Measurements from ENCODE around the gene FGGY. TPM values are rescaled to one million over a fixed set of nuclear protein-coding genes. Genes with fewer than 3 reads are reported as not detected.

Gene FGGY
- total RNA-seq, 2 experiments from 2014 or later, result 8.5 to 9.4 TPM

GRCh38 chr1:59396387-59396786 is 99.5 kb downstream of the FGGY start:
- Mint-ChIP-seq H3K27me3 (ENCODE audit: low read depth) (no peaks in the 10 kb centered on the region), H3K4me3 (no peak overlapping the region), H3K27ac (no peak overlapping the region), H3K4me1 (ENCODE audit: low read depth) (peaks cover 28% of the 10 kb centered on the region), H3K9me3 (ENCODE audit: insufficient read depth) (no peaks in the 10 kb centered on the region), H3K36me3 (ENCODE audit: low read depth) (no peaks in the 10 kb centered on the region)
- POLR2A ChIA-PET, result no interaction called here
- CTCF ChIA-PET, result interaction anchor here (1.1 kb wide), 1 partner anchor 302 kb away, joined by 5 read pairs; no protein-coding TSS in a partner anchor
- DNase-seq (no peak), ATAC-seq (no peak)

- ChIA-PET CTCF (no interaction called here), POLR2A (no interaction called here)
- no peak overlapping the region for H3K4me3 Mint-ChIP-seq
- H3K27me3 Mint-ChIP-seq (ENCODE audit: low read depth), result no peaks in the 10 kb centered on the region
- peaks cover 28% of the 10 kb centered on the region for H3K4me1 Mint-ChIP-seq (ENCODE audit: low read depth)
- no peaks in the 10 kb centered on the region for H3K36me3 Mint-ChIP-seq (ENCODE audit: low read depth)
- DNase-seq (no peak), ATAC-seq (no peak)
- no peak overlapping the region for H3K27ac Mint-ChIP-seq
- no peaks in the 10 kb centered on the region for H3K9me3 Mint-ChIP-seq (ENCODE audit: insufficient read depth)
Measured at GRCh38 chr1:59397139-59397858, 100.4 kb downstream of the FGGY start.

- ChIA-PET POLR2A (no interaction called here), CTCF (no interaction called here)
Measured at GRCh38 chr1:59399642-59400041, 102.7 kb downstream of the FGGY start.

DNA sequence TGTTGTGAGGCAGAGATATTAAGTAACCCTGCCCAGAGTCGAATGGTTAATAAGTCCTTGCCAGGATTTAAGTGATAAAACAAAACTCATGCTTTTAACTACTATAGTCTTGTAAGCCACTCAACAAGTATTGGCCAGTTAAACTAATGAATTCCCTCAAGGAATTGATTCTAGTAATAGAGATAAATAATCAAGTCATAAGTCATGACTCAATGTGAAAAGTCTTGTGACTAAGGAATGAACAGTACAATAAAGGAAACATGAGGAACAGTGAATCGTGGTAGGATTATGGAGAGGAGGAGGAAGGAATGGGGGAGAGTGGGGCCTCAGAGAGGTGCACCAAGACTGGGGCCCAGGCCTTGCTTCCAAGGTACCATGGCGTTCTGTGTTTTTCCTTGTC is 104.7 kb downstream of the FGGY start:
- ChIA-PET CTCF (no interaction called here), POLR2A (no interaction called here)
- no peak for ATAC-seq
- Mint-ChIP-seq H3K9me3 (ENCODE audit: insufficient read depth) (no peaks in the 10 kb centered on the region), H3K36me3 (ENCODE audit: low read depth) (no peaks in the 10 kb centered on the region), H3K27ac (no peak overlapping the region), H3K4me1 (ENCODE audit: low read depth) (peaks cover 9% of the 10 kb centered on the region), H3K4me3 (no peak overlapping the region), H3K27me3 (ENCODE audit: low read depth) (no peaks in the 10 kb centered on the region)
- DNase-seq, result no peak

More at GRCh38 chr1:59399642-59400041, 102.7 kb downstream of the FGGY start:
- ATAC-seq (no peak), DNase-seq (no peak)
- H3K9me3 Mint-ChIP-seq (ENCODE audit: insufficient read depth), result no peaks in the 10 kb centered on the region
- no peak overlapping the region for H3K27ac Mint-ChIP-seq
- no peaks in the 10 kb centered on the region for H3K36me3 Mint-ChIP-seq (ENCODE audit: low read depth)
- no peak overlapping the region for H3K4me3 Mint-ChIP-seq
- no peaks in the 10 kb centered on the region for H3K27me3 Mint-ChIP-seq (ENCODE audit: low read depth)
- peaks cover 21% of the 10 kb centered on the region for H3K4me1 Mint-ChIP-seq (ENCODE audit: low read depth)

DNA sequence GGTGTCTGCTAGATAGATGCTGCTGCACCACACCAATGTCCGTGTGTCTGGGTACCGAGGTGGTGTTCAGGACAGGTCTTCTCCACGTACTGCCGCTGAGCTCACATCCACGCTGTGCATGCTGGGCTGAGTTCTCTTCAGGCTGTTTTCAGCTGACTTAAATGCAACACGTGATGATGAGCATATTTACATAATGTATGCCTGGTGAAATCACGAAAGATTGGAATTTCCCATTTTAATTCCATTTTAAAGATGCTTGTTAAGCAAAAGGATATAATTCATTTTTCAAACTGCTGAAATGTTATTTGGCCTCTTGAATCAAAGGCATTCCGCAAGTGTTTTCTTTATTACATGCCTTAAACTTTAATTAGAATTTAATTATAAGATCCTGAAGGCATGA is 107.9 kb downstream of the FGGY start:
- ChIA-PET POLR2A (no interaction called here), CTCF (no interaction called here)
- DNase-seq (no peak), ATAC-seq (no peak)
- no peaks in the 10 kb centered on the region for H3K27me3 Mint-ChIP-seq (ENCODE audit: low read depth)
- no peak overlapping the region for H3K4me3 Mint-ChIP-seq
- no peaks in the 10 kb centered on the region for H3K9me3 Mint-ChIP-seq (ENCODE audit: insufficient read depth)
- H3K4me1 Mint-ChIP-seq (ENCODE audit: low read depth), result no peaks in the 10 kb centered on the region
- no peak overlapping the region for H3K27ac Mint-ChIP-seq
- H3K36me3 Mint-ChIP-seq (ENCODE audit: low read depth), result no peaks in the 10 kb centered on the region

DNA sequence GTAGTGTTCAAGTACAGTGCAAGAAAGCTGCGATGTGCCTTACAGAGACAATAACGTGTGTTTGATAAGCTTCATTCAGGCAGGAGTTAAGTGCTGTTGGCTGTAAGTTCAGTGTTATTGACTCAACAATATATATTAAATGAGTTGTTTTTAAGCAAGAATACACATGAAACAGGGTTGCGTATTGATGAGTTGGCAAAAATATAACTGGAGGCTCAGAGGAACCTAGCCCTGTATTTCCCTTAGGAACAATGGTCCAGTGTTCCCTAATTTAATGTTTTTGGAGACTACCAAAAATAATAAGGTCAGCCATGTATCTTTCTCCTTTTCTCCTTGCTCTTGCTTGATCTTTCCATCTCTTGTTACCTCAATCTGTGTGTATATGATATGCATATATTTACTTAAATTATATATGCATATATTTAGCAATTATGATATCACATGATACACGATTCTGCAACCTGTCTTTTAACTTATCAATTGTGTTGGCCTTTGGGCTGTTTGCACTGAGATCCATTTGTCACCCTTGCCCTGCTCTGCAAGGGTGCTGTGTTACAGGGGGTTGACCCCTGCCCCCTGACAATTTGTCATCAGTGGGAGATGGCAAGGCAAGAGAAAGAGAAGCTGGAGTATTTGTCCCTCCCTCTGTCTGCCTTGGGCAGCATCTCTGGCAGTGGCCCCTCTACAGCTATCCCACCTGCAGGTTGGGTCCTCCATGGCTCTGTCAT is 109.7 kb downstream of the FGGY start:
- DNase-seq, result no peak
- ATAC-seq, result no peak
- ChIA-PET CTCF (no interaction called here), POLR2A (no interaction called here)
- H3K27me3 Mint-ChIP-seq (ENCODE audit: low read depth), result no peaks in the 10 kb centered on the region
- no peak overlapping the region for H3K27ac Mint-ChIP-seq
- no peaks in the 10 kb centered on the region for H3K9me3 Mint-ChIP-seq (ENCODE audit: insufficient read depth)
- no peaks in the 10 kb centered on the region for H3K4me1 Mint-ChIP-seq (ENCODE audit: low read depth)
- no peak overlapping the region for H3K4me3 Mint-ChIP-seq
- no peaks in the 10 kb centered on the region for H3K36me3 Mint-ChIP-seq (ENCODE audit: low read depth)

- no peak for DNase-seq
- no peak overlapping the region for H3K27ac Mint-ChIP-seq
- no peaks in the 10 kb centered on the region for H3K36me3 Mint-ChIP-seq (ENCODE audit: low read depth)
- POLR2A ChIA-PET, result no interaction called here
- no peaks in the 10 kb centered on the region for H3K9me3 Mint-ChIP-seq (ENCODE audit: insufficient read depth)
- CTCF ChIA-PET, result interaction anchor here (0.9 kb wide), 1 partner anchor 66 kb away, joined by 3 read pairs; no protein-coding TSS in a partner anchor
- H3K27me3 Mint-ChIP-seq (ENCODE audit: low read depth), result no peaks in the 10 kb centered on the region
- no peak overlapping the region for H3K4me3 Mint-ChIP-seq
- H3K4me1 Mint-ChIP-seq (ENCODE audit: low read depth), result no peaks in the 10 kb centered on the region
- ATAC-seq, result no peak
Measured at GRCh38 chr1:59408608-59409240, 111.8 kb downstream of the FGGY start.

DNA sequence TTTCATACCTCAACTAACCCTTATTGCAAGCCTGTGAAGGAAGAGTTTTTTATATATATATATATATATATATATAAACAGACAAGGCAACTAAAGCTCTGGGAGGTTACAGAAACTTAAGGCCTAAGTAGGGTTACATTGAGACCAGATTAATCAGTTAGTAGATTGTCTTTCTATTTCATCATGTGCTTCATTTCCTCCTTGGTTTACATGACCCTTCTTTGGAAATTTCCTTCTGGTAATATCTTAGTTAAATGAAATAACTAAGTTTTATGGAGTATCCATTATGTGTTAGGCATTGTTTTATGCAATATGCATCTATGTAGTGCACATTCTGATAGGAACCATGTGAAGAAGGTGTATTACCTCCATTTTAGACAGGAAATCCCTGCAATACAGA is 112.7 kb downstream of the FGGY start:
- Mint-ChIP-seq H3K27ac (no peak overlapping the region), H3K36me3 (ENCODE audit: low read depth) (no peaks in the 10 kb centered on the region), H3K27me3 (ENCODE audit: low read depth) (no peaks in the 10 kb centered on the region), H3K4me3 (no peak overlapping the region), H3K9me3 (ENCODE audit: insufficient read depth) (no peaks in the 10 kb centered on the region), H3K4me1 (ENCODE audit: low read depth) (no peaks in the 10 kb centered on the region)
- CTCF ChIA-PET, result no interaction called here
- DNase-seq (no peak), ATAC-seq (no peak)
- POLR2A ChIA-PET, result no interaction called here

DNA sequence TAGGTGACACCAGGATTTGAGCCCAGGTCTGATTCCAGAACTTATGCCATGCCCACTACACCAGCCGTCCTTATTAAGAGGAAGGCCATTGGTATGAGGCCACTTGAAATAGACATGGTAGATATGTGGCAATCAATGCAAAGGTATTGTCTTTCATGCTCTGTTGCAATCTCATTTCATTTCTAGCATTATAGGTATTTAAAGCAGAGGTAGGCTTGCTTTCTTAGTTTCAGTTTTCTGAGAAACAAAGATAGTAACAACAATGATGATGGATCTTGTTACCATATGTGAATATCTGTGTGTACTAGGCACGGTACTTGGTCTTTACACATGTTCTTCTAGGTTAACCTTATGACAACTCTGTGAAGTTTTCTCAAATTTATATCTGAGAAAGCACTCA is 113.1 kb downstream of the FGGY start:
- H3K4me1 Mint-ChIP-seq (ENCODE audit: low read depth), result no peaks in the 10 kb centered on the region
- H3K9me3 Mint-ChIP-seq (ENCODE audit: insufficient read depth), result no peaks in the 10 kb centered on the region
- H3K4me3 Mint-ChIP-seq, result no peak overlapping the region
- ATAC-seq (no peak), DNase-seq (no peak)
- H3K27me3 Mint-ChIP-seq (ENCODE audit: low read depth), result no peaks in the 10 kb centered on the region
- H3K36me3 Mint-ChIP-seq (ENCODE audit: low read depth), result no peaks in the 10 kb centered on the region
- CTCF ChIA-PET, result no interaction called here
- H3K27ac Mint-ChIP-seq, result no peak overlapping the region
- POLR2A ChIA-PET, result no interaction called here

- Mint-ChIP-seq H3K4me1 (ENCODE audit: low read depth) (no peaks in the 10 kb centered on the region), H3K27ac (no peak overlapping the region), H3K9me3 (ENCODE audit: insufficient read depth) (no peaks in the 10 kb centered on the region), H3K36me3 (ENCODE audit: low read depth) (no peaks in the 10 kb centered on the region), H3K27me3 (ENCODE audit: low read depth) (no peaks in the 10 kb centered on the region), H3K4me3 (no peak overlapping the region)
- DNase-seq, result no peak
- no peak for ATAC-seq
- ChIA-PET POLR2A (no interaction called here), CTCF (no interaction called here)
Measured at GRCh38 chr1:59410457-59410856, 113.6 kb downstream of the FGGY start.

GRCh38 chr1:59411147-59411546 is 114.3 kb downstream of the FGGY start:
- H3K4me1 Mint-ChIP-seq (ENCODE audit: low read depth), result no peaks in the 10 kb centered on the region
- ChIA-PET CTCF (no interaction called here), POLR2A (interaction anchor here (0.6 kb wide), 1 partner anchor 18 kb away, joined by 3 read pairs; no protein-coding TSS in a partner anchor)
- ATAC-seq (no peak), DNase-seq (no peak)
- no peaks in the 10 kb centered on the region for H3K9me3 Mint-ChIP-seq (ENCODE audit: insufficient read depth)
- no peaks in the 10 kb centered on the region for H3K27me3 Mint-ChIP-seq (ENCODE audit: low read depth)
- H3K36me3 Mint-ChIP-seq (ENCODE audit: low read depth), result no peaks in the 10 kb centered on the region
- H3K4me3 Mint-ChIP-seq, result no peak overlapping the region
- no peak overlapping the region for H3K27ac Mint-ChIP-seq

GRCh38 chr1:59412718-59413326 is 115.9 kb downstream of the FGGY start:
- DNase-seq (no peak), ATAC-seq (no peak)
- no peak overlapping the region for H3K4me3 Mint-ChIP-seq
- H3K27ac Mint-ChIP-seq, result no peak overlapping the region
- ChIA-PET POLR2A (no interaction called here), CTCF (no interaction called here)
- H3K36me3 Mint-ChIP-seq (ENCODE audit: low read depth), result no peaks in the 10 kb centered on the region
- peaks cover 1% of the 10 kb centered on the region for H3K4me1 Mint-ChIP-seq (ENCODE audit: low read depth)
- no peaks in the 10 kb centered on the region for H3K27me3 Mint-ChIP-seq (ENCODE audit: low read depth)
- H3K9me3 Mint-ChIP-seq (ENCODE audit: insufficient read depth), result no peaks in the 10 kb centered on the region

Data from activated CD8-positive, alpha-beta T cell treated with anti-CD3 and anti-CD28 coated beads, Interleukin-2, amount 10 ng/mL, durations not matched to agents 7 days and 5 days (primary cell).